Loucy (cell line): Measurements from ENCODE around the gene PHACTR1.

Source experiments
- CTCF ChIP-seq: fragments of 200-600 bp; sonication (generic); conservative IDR thresholded peaks from 2 replicates; pipeline ENCODE4 v1.5.1; 2014; ENCODE audit warnings: mild to moderate bottlenecking, antibody characterized with exemption, low read length
- EZH2phosphoT487 ChIP-seq: fragments of 200-600 bp; IDR thresholded peaks from 2 replicates; pipeline ENCODE4 v1.6.1; 2018; ENCODE audit warnings: antibody characterized with exemption, mild to moderate bottlenecking, moderate library complexity, borderline replicate concordance

GRCh38 chr6:13247627-13248026, 531.1 kb downstream of the PHACTR1 start:
- TF ChIP-seq CTCF, result no peak
- TF ChIP-seq EZH2phosphoT487, result no peak
